PC-3 (cell line): ENCODE results near the gene CAMTA1. TPM values are rescaled to one million over a fixed set of nuclear protein-coding genes. Genes with fewer than 3 reads are reported as not detected.

Experiments
- ATAC-seq: fragments of 200-7000 bp; cut with Tn5 transposase; 2 replicates; pipeline ENCODE4 v1.9.1; 2020; ENCODE audit warnings: mild to moderate bottlenecking, moderate library complexity
- BruUV-seq: library from RNA; stranded (reverse); fragments of 400-500 nt; replicated peaks from 2 replicates; lab custom pipeline; 2021; lab: Mats Ljungman, UMichigan
- CTCF ChIA-PET: fragments of 300-600 bp; sonication (Branson Sonifier 250); formaldehyde crosslinking; loops from one replicate; lab custom pipeline; 2022; ENCODE audit warnings: antibody characterized with exemption; lab: Charles Lee
- POLR2A ChIA-PET: fragments of 300-600 bp; sonication (Branson Sonifier 250); formaldehyde crosslinking; loops from one replicate; lab custom pipeline; 2022; ENCODE audit warnings: antibody characterized with exemption; ENCODE audit not compliant: unreplicated experiment; lab: Charles Lee
- DNase-seq: peaks from one replicate; pipeline ENCODE4 v3.0.0-alpha.2; 2015
- H2AFZ ChIP-seq: fragments of 300-600 bp; sonication (generic); 2 replicates; pipeline ENCODE4 v1.6.0; 2016; ENCODE audit warnings: antibody characterized with exemption, low read length
- H3F3A ChIP-seq: fragments of 300-600 bp; sonication (generic); one replicate; pipeline ENCODE4 v1.6.0; 2017; ENCODE audit warnings: antibody characterized with exemption, low read length, control low read depth, mild to moderate bottlenecking; ENCODE audit not compliant: unreplicated experiment
- H3K27ac ChIP-seq: fragments of 300-600 bp; sonication (generic); 2 replicates; pipeline ENCODE4 v1.5.1; 2016; ENCODE audit warnings: mild to moderate bottlenecking, low read length
- H3K27me3 ChIP-seq: fragments of 300-600 bp; sonication (generic); 2 replicates; pipeline ENCODE4 v1.6.1; 2016; ENCODE audit warnings: low read length, mixed read lengths
- H3K36me3 ChIP-seq: fragments of 300-600 bp; sonication (generic); 2 replicates; pipeline ENCODE4 v1.6.1; 2016; ENCODE audit warnings: low read depth, mixed run types, low read length, mixed read lengths
- H3K4me1 ChIP-seq: fragments of 300-600 bp; sonication (generic); 2 replicates; pipeline ENCODE4 v1.5.1; 2016; ENCODE audit warnings: low read length; ENCODE audit not compliant: insufficient read depth
- H3K4me2 ChIP-seq: fragments of 300-600 bp; sonication (generic); 2 replicates; pipeline ENCODE4 v1.6.0; 2016; ENCODE audit warnings: low read length
- H3K4me3 ChIP-seq: fragments of 300-600 bp; sonication (generic); 2 replicates; pipeline ENCODE4 v1.5.1; 2016; ENCODE audit warnings: mild to moderate bottlenecking, low read length, mixed read lengths
- H3K79me2 ChIP-seq: fragments of 300-600 bp; sonication (generic); 2 replicates; pipeline ENCODE4 v1.6.1; 2017; ENCODE audit warnings: low read length, mixed read lengths
- H3K9ac ChIP-seq: fragments of 300-600 bp; sonication (generic); 2 replicates; pipeline ENCODE4 v1.6.0; 2016; ENCODE audit warnings: mild to moderate bottlenecking, low read length
- H3K9me2 ChIP-seq: fragments of 300-600 bp; sonication (generic); replicated peaks from 2 replicates; pipeline ENCODE4 v1.6.1; 2016; ENCODE audit warnings: mixed run types, low read length, mixed read lengths
- H3K9me3 ChIP-seq: fragments of 300-600 bp; sonication (generic); 2 replicates; pipeline ENCODE4 v1.6.1; 2016; ENCODE audit warnings: low read length, mixed read lengths
- H4K20me1 ChIP-seq: fragments of 300-600 bp; sonication (generic); 2 replicates; pipeline ENCODE4 v1.6.1; 2016; ENCODE audit warnings: low read length, mixed read lengths
- EZH2 ChIP-seq: fragments of 300-600 bp; sonication (generic); IDR thresholded peaks from one replicate; pipeline ENCODE4 v1.6.1; 2017; ENCODE audit warnings: antibody characterized with exemption, mild to moderate bottlenecking, low read length; ENCODE audit not compliant: unreplicated experiment
- EZH2phosphoT487 ChIP-seq: fragments of 300-600 bp; sonication (generic); IDR thresholded peaks from 2 replicates; pipeline ENCODE4 v1.6.1; 2018; ENCODE audit warnings: mild to moderate bottlenecking, antibody characterized with exemption, low read length, borderline replicate concordance
- intact Hi-C: fragments of 100-400 bp; cut with micrococcal nuclease; formaldehyde crosslinking; loops from 2 replicates; pipeline ENCODE4 v1.9.0; 2023
- total RNA-seq: library from RNA; depleted of rRNA; stranded (reverse); fragments of >200 nt; gene quantifications from 2 replicates; pipeline ENCODE4 v1.2.3, GENCODE V29; 2014
- TF ChIP-seq, protein P1 (sequence below): fragments of 300-600 bp; sonication (generic); conservative IDR thresholded peaks from 2 replicates; pipeline ENCODE4 v1.5.1; 2017; ENCODE audit warnings: antibody characterized with exemption, low read depth, mild to moderate bottlenecking, low read length

Gene CAMTA1
- total RNA-seq, 1 experiment from 2014 or later = 40.8 TPM

GRCh38 chr1:6861075-6861724, 75.9 kb downstream of the CAMTA1 start:
- Histone ChIP-seq H4K20me1 (no peaks in the 10 kb centered on the region), H3K27me3 (no peaks in the 10 kb centered on the region), H3K27ac (no peak overlapping the region), H3K79me2 (0 out of 2 replicates have a peak, but pooled peaks cover 5% of the 10 kb centered on the region), H3K9me3 (no peaks in the 10 kb centered on the region), H3K4me3 (no peak overlapping the region), H3K4me1 (peaks cover 6% of the 10 kb centered on the region; the same call in 1 of the 2 replicates), H3K9me2 (no peaks in the 10 kb centered on the region), H3K9ac (no peak overlapping the region), H3K4me2 (no peak overlapping the region), H3F3A (no peaks in the 10 kb centered on the region), H3K36me3 (no peaks in the 10 kb centered on the region), H2AFZ (no peak overlapping the region)
- TF ChIP-seq, protein P1, sequence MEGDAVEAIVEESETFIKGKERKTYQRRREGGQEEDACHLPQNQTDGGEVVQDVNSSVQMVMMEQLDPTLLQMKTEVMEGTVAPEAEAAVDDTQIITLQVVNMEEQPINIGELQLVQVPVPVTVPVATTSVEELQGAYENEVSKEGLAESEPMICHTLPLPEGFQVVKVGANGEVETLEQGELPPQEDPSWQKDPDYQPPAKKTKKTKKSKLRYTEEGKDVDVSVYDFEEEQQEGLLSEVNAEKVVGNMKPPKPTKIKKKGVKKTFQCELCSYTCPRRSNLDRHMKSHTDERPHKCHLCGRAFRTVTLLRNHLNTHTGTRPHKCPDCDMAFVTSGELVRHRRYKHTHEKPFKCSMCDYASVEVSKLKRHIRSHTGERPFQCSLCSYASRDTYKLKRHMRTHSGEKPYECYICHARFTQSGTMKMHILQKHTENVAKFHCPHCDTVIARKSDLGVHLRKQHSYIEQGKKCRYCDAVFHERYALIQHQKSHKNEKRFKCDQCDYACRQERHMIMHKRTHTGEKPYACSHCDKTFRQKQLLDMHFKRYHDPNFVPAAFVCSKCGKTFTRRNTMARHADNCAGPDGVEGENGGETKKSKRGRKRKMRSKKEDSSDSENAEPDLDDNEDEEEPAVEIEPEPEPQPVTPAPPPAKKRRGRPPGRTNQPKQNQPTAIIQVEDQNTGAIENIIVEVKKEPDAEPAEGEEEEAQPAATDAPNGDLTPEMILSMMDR = no peak
- TF ChIP-seq EZH2 (no peak), EZH2phosphoT487 (no peak)
- no peak for DNase-seq
- BruUV-seq = no TSS peak
- ChIA-PET CTCF (no interaction called here), POLR2A (no interaction called here)
- intact Hi-C loops = no loop called here
- ATAC-seq = no peak

- no peaks in the 10 kb centered on the region for H4K20me1 ChIP-seq
- DNase-seq (no peak), ATAC-seq (no peak)
- no peak overlapping the region for H2AFZ ChIP-seq
- ChIA-PET POLR2A (no interaction called here), CTCF (no interaction called here)
- H3K4me3 ChIP-seq = no peak overlapping the region
- H3K9me3 ChIP-seq = no peaks in the 10 kb centered on the region
- H3K4me1 ChIP-seq = peaks cover 6% of the 10 kb centered on the region; the same call in 1 of the 2 replicates
- no peak for TF ChIP-seq EZH2phosphoT487
- H3K27me3 ChIP-seq = no peaks in the 10 kb centered on the region
- no TSS peak for BruUV-seq
- H3K79me2 ChIP-seq = 0 out of 2 replicates have a peak, but pooled peaks cover 5% of the 10 kb centered on the region
- intact Hi-C loops = no loop called here
- H3K36me3 ChIP-seq = no peaks in the 10 kb centered on the region
- no peaks in the 10 kb centered on the region for H3K9me2 ChIP-seq
- H3K9ac ChIP-seq = no peak overlapping the region
- H3F3A ChIP-seq = no peaks in the 10 kb centered on the region
- no peak overlapping the region for H3K27ac ChIP-seq
- H3K4me2 ChIP-seq = no peak overlapping the region
These were observed 77.7 kb downstream of the CAMTA1 start for GRCh38 chr1:6862906-6863305.

DNA sequence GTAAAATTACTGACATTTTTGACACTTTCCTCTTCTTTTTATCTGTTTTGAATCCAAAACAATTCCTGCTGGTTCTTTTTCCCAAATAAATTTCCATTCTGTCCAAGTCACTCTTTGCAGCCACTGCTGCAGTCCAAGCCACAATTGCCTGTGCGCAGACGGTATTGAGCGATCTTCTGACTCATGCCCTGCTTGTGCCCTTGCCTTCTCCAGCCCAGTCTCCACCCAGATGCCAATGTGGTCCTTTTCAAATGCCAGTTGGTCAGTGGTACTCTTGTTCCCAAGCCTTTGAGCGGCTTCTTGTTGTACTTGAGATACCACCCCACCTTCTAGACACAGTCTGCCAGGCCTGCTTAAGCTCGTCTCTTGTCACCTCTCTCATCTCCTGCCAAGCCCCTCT, 78.9 kb downstream of the CAMTA1 start:
- intact Hi-C loops = no loop called here
- no peaks in the 10 kb centered on the region for H3K36me3 ChIP-seq
- no peak overlapping the region for H3K9ac ChIP-seq
- 0 out of 2 replicates have a peak, but pooled peaks cover 5% of the 10 kb centered on the region for H3K79me2 ChIP-seq
- no peaks in the 10 kb centered on the region for H3F3A ChIP-seq
- H2AFZ ChIP-seq = no peak overlapping the region
- ATAC-seq = no peak
- TF ChIP-seq EZH2phosphoT487 (no peak), EZH2 (no peak)
- TF ChIP-seq, protein P1 = no peak
- H3K4me1 ChIP-seq = peaks cover 6% of the 10 kb centered on the region; the same call in 1 of the 2 replicates
- no peaks in the 10 kb centered on the region for H4K20me1 ChIP-seq
- no peak for DNase-seq
- ChIA-PET POLR2A (no interaction called here), CTCF (no interaction called here)
- H3K27me3 ChIP-seq = no peaks in the 10 kb centered on the region
- BruUV-seq = no TSS peak
- no peak overlapping the region for H3K4me3 ChIP-seq
- H3K27ac ChIP-seq = no peak overlapping the region
- no peak overlapping the region for H3K4me2 ChIP-seq
- no peaks in the 10 kb centered on the region for H3K9me2 ChIP-seq
- H3K9me3 ChIP-seq = no peaks in the 10 kb centered on the region
